SH-SY5Y (cell line): ENCODE results near the gene LRMDA.

ENCODE experiments used
- GATA2 ChIP-seq: IDR thresholded peaks from 2 replicates; pipeline ENCODE4 v1.6.1; 2011; ENCODE audit warnings: mild to moderate bottlenecking, low read depth, low read length
- GATA3 ChIP-seq: IDR thresholded peaks from 2 replicates; pipeline ENCODE4 v1.6.1; 2011; ENCODE audit warnings: low read depth, mild to moderate bottlenecking, low read length, moderate library complexity

DNA sequence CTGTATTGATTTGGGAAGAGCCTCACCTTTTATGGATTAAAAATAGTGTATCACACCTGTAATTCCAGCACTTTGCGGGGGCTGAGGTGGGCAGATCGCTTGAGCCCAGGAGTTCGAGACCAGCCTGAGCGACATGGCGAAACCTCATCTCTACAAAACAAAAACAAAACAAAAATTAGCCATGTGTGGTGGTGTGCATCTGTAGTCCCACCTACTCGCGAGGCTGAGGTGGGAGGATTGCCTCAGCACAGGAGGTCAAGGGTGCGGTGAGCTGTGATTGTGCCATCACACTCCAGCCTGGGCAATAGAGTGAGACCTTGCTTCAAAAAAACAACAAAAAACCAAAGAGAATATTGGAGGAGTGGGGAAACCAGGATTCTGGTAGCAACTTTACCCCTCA lies 79.6 kb downstream of the LRMDA start:
- TF ChIP-seq GATA3 = no peak
- TF ChIP-seq GATA2 = no peak
